ENCODE data around the gene CT47B1. TPM values are rescaled to one million over a fixed set of nuclear protein-coding genes. Genes with fewer than 3 reads are reported as not detected.

Gene CT47B1
- total and polyA plus RNA-seq, 4 donors, result not detected

GRCh38 chrX:120825146-120825545, 50.5 kb downstream of the CT47B1 start:
- H3K9me3 ChIP-seq (ENCODE audit: control insufficient read depth in 4 of 4, low read length in 3 of 4), result no peaks in the 10 kb centered on the region
- no peak overlapping the region for H3K9ac ChIP-seq (ENCODE audit: low read depth in 1 of 2, low read length in 2 of 2)
- no peaks in the 10 kb centered on the region for H3K27me3 ChIP-seq (ENCODE audit: control insufficient read depth in 4 of 4, insufficient read depth in 4 of 4, low read length in 3 of 4)
- 64% methylated on average over 2 of the region's 2 CpGs for WGBS
- no peaks in the 10 kb centered on the region for H3K4me1 ChIP-seq (ENCODE audit: control insufficient read depth in 4 of 4, insufficient read depth in 4 of 4, low read length in 3 of 4)
- no peak overlapping the region for H3K4me3 ChIP-seq (ENCODE audit: low read depth in 1 of 3, low read length in 3 of 3)
- no peak for TF ChIP-seq FOXA1 (IDR thresholded peaks at IDR 0.05)
- no peak for TF ChIP-seq REST (IDR thresholded peaks at IDR 0.05)
- TF ChIP-seq FOXA2 (IDR thresholded peaks at IDR 0.05), result no peak
- no peak for TF ChIP-seq RAD21 (IDR thresholded peaks at IDR 0.05)
- no peak overlapping the region for H3K27ac ChIP-seq (ENCODE audit: low read depth in 1 of 2, low read length in 2 of 2)
- no peaks in the 10 kb centered on the region for H3K36me3 ChIP-seq (ENCODE audit: control insufficient read depth in 4 of 4, insufficient read depth in 3 of 4, low read depth in 1 of 4, low read length in 3 of 4)
- no peak for DNase-seq (ENCODE audit: low spot score)

- no peaks in the 10 kb centered on the region for H3K36me3 ChIP-seq (ENCODE audit: control insufficient read depth in 4 of 4, insufficient read depth in 3 of 4, low read depth in 1 of 4, low read length in 3 of 4)
Measured at GRCh38 chrX:120824021-120824420, 51.6 kb downstream of the CT47B1 start.

More at GRCh38 chrX:120824021-120824420, 51.6 kb downstream of the CT47B1 start:
- Histone ChIP-seq H3K27me3 (ENCODE audit: control insufficient read depth in 4 of 4, insufficient read depth in 4 of 4, low read length in 3 of 4) (no peaks in the 10 kb centered on the region), H3K9ac (ENCODE audit: low read depth in 1 of 2, low read length in 2 of 2) (no peak overlapping the region), H3K9me3 (ENCODE audit: control insufficient read depth in 4 of 4, low read length in 3 of 4) (no peaks in the 10 kb centered on the region), H3K4me1 (ENCODE audit: control insufficient read depth in 4 of 4, insufficient read depth in 4 of 4, low read length in 3 of 4) (no peaks in the 10 kb centered on the region), H3K4me3 (ENCODE audit: low read depth in 1 of 3, low read length in 3 of 3) (no peak overlapping the region), H3K27ac (ENCODE audit: low read depth in 1 of 2, low read length in 2 of 2) (no peak overlapping the region)
- no peak for TF ChIP-seq ATF3 (IDR thresholded peaks at IDR 0.05)
- no peak for TF ChIP-seq MAX (IDR thresholded peaks at IDR 0.05)
- no peak for TF ChIP-seq CTCF (IDR thresholded peaks at IDR 0.05; ENCODE audit: low read depth, low read length, missing input control)
- TF ChIP-seq ZBTB33 (IDR thresholded peaks at IDR 0.05), result no peak
- DNase-seq (ENCODE audit: low spot score), result no peak
- 62% methylated on average over 1 of the region's 1 CpG for WGBS
